B cell (primary cell): ENCODE results near the gene LHPP. TPM values are rescaled to one million over a fixed set of nuclear protein-coding genes. Genes with fewer than 3 reads are reported as not detected.

Source experiments
- ATAC-seq: fragments of 200-7000 bp; cut with Tn5 transposase; one replicate; pipeline ENCODE4 v1.10.0; 2021; ENCODE audit warnings: low read depth, mild to moderate bottlenecking, moderate number of reproducible peaks, moderate library complexity
- CTCF ChIA-PET: fragments of 350-600 bp; sonication (Branson Sonifier 250); formaldehyde crosslinking; loops from one replicate; lab custom pipeline; 2021; ENCODE audit warnings: antibody characterized with exemption, inconsistent platforms; lab: Charles Lee
- POLR2A ChIA-PET: fragments of 350-600 bp; sonication (Branson Sonifier 250); formaldehyde crosslinking; loops from one replicate; lab custom pipeline; 2021; ENCODE audit warnings: antibody characterized with exemption; lab: Charles Lee
- DNase-seq: peaks from one replicate; pipeline ENCODE4 v3.0.0; 2013
- H2AFZ ChIP-seq: 2 replicates; pipeline ENCODE4 v1.6.1; 2012; ENCODE audit warnings: mild to moderate bottlenecking, low read depth, low read length; ENCODE audit not compliant: insufficient read depth, poor library complexity, severe bottlenecking
- H3K27ac ChIP-seq, 2 donors: 1 replicate in 1 of 2; 2 replicates in 1 of 2; pipeline ENCODE4 v1.5.1; 2012 to 2013; ENCODE audit warnings: low read length in 2 of 2, mild to moderate bottlenecking in 2 of 2, moderate library complexity in 1 of 2
- H3K27me3 ChIP-seq, 4 experiments: fragments of 200-600 bp in 1 of 4; sonication (generic) in 1 of 4; replicated peaks in 1 of 4; 1 replicate in 2 of 4; 2 replicates in 2 of 4; pipeline versions ENCODE4 v1.6.1 to v1.7.0; 2013 to 2016; ENCODE audit warnings: low read length in 3 of 4, mild to moderate bottlenecking in 2 of 4, mixed read lengths in 1 of 4, moderate library complexity in 1 of 4; ENCODE audit not compliant: insufficient read depth in 4 of 4, control insufficient read depth in 3 of 4; ENCODE audit errors: control extremely low read depth in 1 of 4
- H3K36me3 ChIP-seq, 2 experiments: replicated peaks in 1 of 2; 1 replicate in 1 of 2; 2 replicates in 1 of 2; pipeline versions ENCODE4 v1.6.1 to v1.7.1; 2013; ENCODE audit warnings: low read length in 1 of 2; ENCODE audit not compliant: insufficient read depth in 2 of 2, control insufficient read depth in 1 of 2; ENCODE audit errors: control extremely low read depth in 1 of 2, extremely low read depth in 1 of 2
- H3K4me1 ChIP-seq, 2 donors: fragments of 200-600 bp in 1 of 2; sonication (generic) in 1 of 2; 1 replicate in 1 of 2; 2 replicates in 1 of 2; pipeline versions ENCODE4 v1.5.1 to v1.6.1; 2013 to 2017; ENCODE audit warnings: low read length in 2 of 2; ENCODE audit not compliant: control insufficient read depth in 2 of 2, insufficient read depth in 2 of 2
- H3K4me2 ChIP-seq: replicated peaks from 2 replicates; pipeline ENCODE3; 2012; ENCODE audit warnings: mild to moderate bottlenecking, low read depth, low read length; ENCODE audit not compliant: poor library complexity, severe bottlenecking
- H3K4me3 ChIP-seq, 5 experiments: fragments of 200-600 bp in 1 of 5; sonication (generic) in 1 of 5; 1 replicate in 3 of 5; 2 replicates in 2 of 5; pipeline versions ENCODE4 v1.5.1 to v1.7.0; 2011 to 2016; ENCODE audit warnings: low read length in 4 of 5, mild to moderate bottlenecking in 4 of 5, low read depth in 2 of 5, control low read depth in 1 of 5, moderate library complexity in 1 of 5; ENCODE audit not compliant: insufficient read depth in 1 of 5; ENCODE audit errors: control extremely low read depth in 1 of 5, extremely low read depth in 1 of 5
- H3K79me2 ChIP-seq: fragments of 200-600 bp; sonication (generic); one replicate; pipeline ENCODE4 v1.6.0; 2016; ENCODE audit warnings: low read length; ENCODE audit not compliant: control insufficient read depth, insufficient read depth
- H3K9ac ChIP-seq: fragments of 200-600 bp; sonication (generic); 2 replicates; pipeline ENCODE4 v1.6.1; 2017; ENCODE audit warnings: mild to moderate bottlenecking, low read length, moderate library complexity
- H3K9me3 ChIP-seq, 3 donors: one replicate each; pipeline versions ENCODE4 v1.6.1 to v1.7.1; 2013; ENCODE audit warnings: low read length in 2 of 3; ENCODE audit not compliant: control insufficient read depth in 2 of 3, insufficient read depth in 1 of 3; ENCODE audit errors: control extremely low read depth in 1 of 3
- H4K20me1 ChIP-seq: 2 replicates; pipeline ENCODE4 v1.6.0; 2012; ENCODE audit warnings: mild to moderate bottlenecking, low read length; ENCODE audit not compliant: insufficient read depth, control insufficient read depth, poor library complexity, severe bottlenecking
- H3K27ac Mint-ChIP-seq: one replicate; pipeline ENCODE4 v1.8.0; 2021; ENCODE audit warnings: mixed read lengths
- H3K27me3 Mint-ChIP-seq: one replicate; pipeline ENCODE4 v1.8.0; 2021; ENCODE audit warnings: mixed read lengths
- H3K4me1 Mint-ChIP-seq: one replicate; pipeline ENCODE4 v1.8.0; 2021; ENCODE audit warnings: mixed read lengths
- H3K4me3 Mint-ChIP-seq: one replicate; pipeline ENCODE4 v1.8.0; 2021; ENCODE audit warnings: mixed read lengths
- H3K9me3 Mint-ChIP-seq: one replicate; pipeline ENCODE4 v1.8.0; 2022; ENCODE audit warnings: mixed read lengths; ENCODE audit not compliant: insufficient read depth
- EZH2 ChIP-seq: IDR thresholded peaks from 2 replicates; pipeline ENCODE4 v1.6.1; 2012; ENCODE audit warnings: borderline replicate concordance, low read depth, mild to moderate bottlenecking, moderate library complexity, low read length; ENCODE audit not compliant: insufficient read depth, poor library complexity, severe bottlenecking
- WGBS: methylation state at CpG from one replicate; pipeline ENCODE4 v1.1.5; 2013; ENCODE audit warnings: missing lambda C conversion rate; ENCODE audit not compliant: insufficient coverage; 5-methylcytosine and 5-hydroxymethylcytosine counted together
- intact Hi-C: fragments of 100-400 bp; cut with micrococcal nuclease; formaldehyde crosslinking; loops from one replicate; pipeline ENCODE4 v1.10.0; 2022
- polyA plus RNA-seq: library from polyadenylated mRNA; depleted of rRNA; stranded (reverse); fragments of >200 nt; gene quantifications from 2 replicates; pipeline ENCODE4 v1.2.3, GENCODE V29; 2012
- total RNA-seq, 2 donors: library from RNA; stranded (reverse); fragments of 120-200 nt in 1 of 2; gene quantifications; 1 replicate in 1 of 2; 2 replicates in 1 of 2; pipeline versions ENCODE4 v1.2.3 to v1.2.4, GENCODE V29; 2013 to 2022
- TF ChIP-seq, protein P1 (sequence below): fragments of 200-600 bp; IDR thresholded peaks from one replicate; pipeline ENCODE4 v1.8.0; 2022; ENCODE audit warnings: antibody characterized with exemption, mild to moderate bottlenecking

The LHPP gene
- total and polyA plus RNA-seq, 2 donors (not counting 1 experiment from before 2014, with no cell fraction given) = 60.2 to 83.5 TPM

DNA sequence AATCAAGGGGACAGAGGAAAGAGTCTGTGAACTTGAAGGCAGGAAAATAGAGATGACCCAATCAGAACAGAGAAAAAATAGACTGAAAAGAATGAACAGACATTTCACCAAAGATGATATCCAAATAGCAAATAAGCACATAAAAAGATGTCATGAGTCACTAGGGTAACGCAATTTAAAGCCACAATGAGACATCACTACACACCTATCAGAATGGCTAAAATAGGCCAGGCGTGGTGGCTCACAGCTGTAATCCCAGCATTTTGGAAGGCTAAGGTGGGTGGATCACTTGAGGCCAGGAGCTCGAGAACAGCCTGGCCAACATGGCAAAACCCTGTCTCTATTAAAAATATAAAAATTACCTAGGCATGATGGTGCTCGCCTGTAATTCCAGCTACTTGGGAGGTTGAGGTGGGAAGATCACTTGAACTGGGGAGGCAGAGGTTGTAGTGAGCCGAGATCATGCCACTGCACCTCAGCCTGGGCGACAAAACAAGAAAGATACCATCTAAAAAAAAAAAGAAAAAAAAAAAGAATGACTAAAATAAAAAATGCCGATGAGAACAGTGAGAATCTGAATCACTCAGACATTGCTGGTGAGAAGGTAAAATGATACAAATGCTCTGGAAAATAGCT, 100.9 kb downstream of the LHPP start:
- H3K79me2 ChIP-seq = peaks cover 17% of the 10 kb centered on the region
- H3K36me3 ChIP-seq = peaks cover 0 to 3% of the 10 kb centered on the region in 2 experiments
- ChIA-PET POLR2A (interaction anchor here (1.6 kb wide), 1 partner anchor 10 kb away, joined by 3 read pairs; no protein-coding TSS in a partner anchor), CTCF (interaction anchor here (0.7 to 1.5 kb wide), 3 partner anchors 14 to 183 kb away, joined by 3 to 5 read pairs (median 3); no protein-coding TSS in a partner anchor)
- TF ChIP-seq EZH2 = no peak
- Mint-ChIP-seq H3K27me3 (no peaks in the 10 kb centered on the region), H3K9me3 (no peaks in the 10 kb centered on the region), H3K27ac (no peak overlapping the region), H3K4me3 (no peak overlapping the region), H3K4me1 (peaks cover 35% of the 10 kb centered on the region)
- DNase-seq (no peak), ATAC-seq (no peak)
- peaks cover 13 to 31% of the 10 kb centered on the region in 2 donors for H3K4me1 ChIP-seq
- H3K9me3 ChIP-seq = peaks cover 0 to 18% (median 0%) of the 10 kb centered on the region in 3 donors
- H3K4me2 ChIP-seq = no peak overlapping the region
- H2AFZ ChIP-seq = no peak overlapping the region
- H3K27ac ChIP-seq = no peak overlapping the region
- H4K20me1 ChIP-seq = no peaks in the 10 kb centered on the region
- intact Hi-C loops = no loop called here
- no peak overlapping the region for H3K9ac ChIP-seq
- H3K27me3 ChIP-seq = no peaks in the 10 kb centered on the region
- 100% methylated on average over 1 of the region's 7 CpGs for WGBS
- H3K4me3 ChIP-seq = no peak overlapping the region

DNA sequence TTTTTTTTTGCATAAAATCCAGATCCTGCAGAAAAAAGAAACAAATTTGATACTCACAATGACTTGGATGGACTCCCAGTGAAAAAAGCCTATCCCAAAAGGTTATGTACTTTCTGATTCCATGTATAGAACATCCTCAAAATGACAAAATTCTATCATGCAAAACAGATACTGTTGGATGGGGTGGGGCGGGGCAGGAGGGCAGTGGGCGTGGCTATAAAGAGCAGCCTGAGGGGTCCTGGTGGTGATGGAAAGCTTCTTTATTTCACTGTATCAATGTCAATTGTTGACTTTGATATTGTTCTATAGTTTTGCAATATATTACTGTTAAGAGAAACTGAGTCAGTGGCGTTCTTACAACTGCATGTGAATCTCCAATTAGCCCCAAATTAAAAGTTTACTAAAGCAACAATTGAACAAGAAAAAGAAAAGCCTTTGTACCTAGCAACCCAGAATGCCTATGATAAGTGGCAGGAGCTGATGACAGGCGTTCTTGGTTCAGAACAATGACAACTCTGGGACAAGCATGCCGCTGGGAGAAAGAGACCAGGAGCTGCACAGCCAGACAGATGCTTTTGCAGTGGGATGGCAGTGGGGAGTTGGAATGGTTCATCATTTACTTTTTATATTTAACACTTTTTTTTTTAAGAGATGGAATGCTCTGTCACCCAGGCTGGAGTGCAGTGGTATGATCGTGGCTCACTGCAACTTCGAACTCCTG, 101.9 kb downstream of the LHPP start:
- Mint-ChIP-seq H3K27me3 (no peaks in the 10 kb centered on the region), H3K9me3 (no peaks in the 10 kb centered on the region), H3K27ac (peak overlapping the region; percentile 32), H3K4me1 (peaks cover 37% of the 10 kb centered on the region), H3K4me3 (no peak overlapping the region)
- ATAC-seq (no peak), DNase-seq (no peak)
- TF ChIP-seq, protein P1, sequence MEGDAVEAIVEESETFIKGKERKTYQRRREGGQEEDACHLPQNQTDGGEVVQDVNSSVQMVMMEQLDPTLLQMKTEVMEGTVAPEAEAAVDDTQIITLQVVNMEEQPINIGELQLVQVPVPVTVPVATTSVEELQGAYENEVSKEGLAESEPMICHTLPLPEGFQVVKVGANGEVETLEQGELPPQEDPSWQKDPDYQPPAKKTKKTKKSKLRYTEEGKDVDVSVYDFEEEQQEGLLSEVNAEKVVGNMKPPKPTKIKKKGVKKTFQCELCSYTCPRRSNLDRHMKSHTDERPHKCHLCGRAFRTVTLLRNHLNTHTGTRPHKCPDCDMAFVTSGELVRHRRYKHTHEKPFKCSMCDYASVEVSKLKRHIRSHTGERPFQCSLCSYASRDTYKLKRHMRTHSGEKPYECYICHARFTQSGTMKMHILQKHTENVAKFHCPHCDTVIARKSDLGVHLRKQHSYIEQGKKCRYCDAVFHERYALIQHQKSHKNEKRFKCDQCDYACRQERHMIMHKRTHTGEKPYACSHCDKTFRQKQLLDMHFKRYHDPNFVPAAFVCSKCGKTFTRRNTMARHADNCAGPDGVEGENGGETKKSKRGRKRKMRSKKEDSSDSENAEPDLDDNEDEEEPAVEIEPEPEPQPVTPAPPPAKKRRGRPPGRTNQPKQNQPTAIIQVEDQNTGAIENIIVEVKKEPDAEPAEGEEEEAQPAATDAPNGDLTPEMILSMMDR = no peak
- TF ChIP-seq EZH2 = no peak
- Histone ChIP-seq H3K79me2 (peaks cover 7% of the 10 kb centered on the region), H3K9me3 (peaks cover 0 to 21% (median 0%) of the 10 kb centered on the region in 3 donors), H4K20me1 (no peaks in the 10 kb centered on the region), H3K36me3 (peaks cover 0 to 3% of the 10 kb centered on the region in 2 experiments), H3K4me1 (peaks cover 13 to 31% of the 10 kb centered on the region in 2 donors), H3K9ac (no peak overlapping the region), H2AFZ (no peak overlapping the region), H3K4me3 (no peak overlapping the region), H3K4me2 (no peak overlapping the region), H3K27me3 (no peaks in the 10 kb centered on the region), H3K27ac (no peak overlapping the region)
- WGBS = 88% methylated on average over 2 of the region's 7 CpGs
- intact Hi-C loops = loop anchor here (2.0 kb wide), 1 partner anchor 23 kb away; no protein-coding TSS in a partner anchor
- POLR2A ChIA-PET = no interaction called here
- CTCF ChIA-PET = interaction anchor here (0.7 to 4.1 kb wide), 7 partner anchors 8 to 58 kb away, joined by 3 to 22 read pairs (median 5); no protein-coding TSS in a partner anchor
